GM18907 (cell line): ENCODE measurements around the gene ATP2B3.

ENCODE experiments used
- ATAC-seq: cut with Tn5 transposase; IDR thresholded peaks from one replicate; pipeline ENCODE4 v1.9.1; 2021; ENCODE audit warnings: mild to moderate bottlenecking, moderate library complexity; ENCODE audit not compliant: unreplicated experiment

The ATP2B3 gene

DNA sequence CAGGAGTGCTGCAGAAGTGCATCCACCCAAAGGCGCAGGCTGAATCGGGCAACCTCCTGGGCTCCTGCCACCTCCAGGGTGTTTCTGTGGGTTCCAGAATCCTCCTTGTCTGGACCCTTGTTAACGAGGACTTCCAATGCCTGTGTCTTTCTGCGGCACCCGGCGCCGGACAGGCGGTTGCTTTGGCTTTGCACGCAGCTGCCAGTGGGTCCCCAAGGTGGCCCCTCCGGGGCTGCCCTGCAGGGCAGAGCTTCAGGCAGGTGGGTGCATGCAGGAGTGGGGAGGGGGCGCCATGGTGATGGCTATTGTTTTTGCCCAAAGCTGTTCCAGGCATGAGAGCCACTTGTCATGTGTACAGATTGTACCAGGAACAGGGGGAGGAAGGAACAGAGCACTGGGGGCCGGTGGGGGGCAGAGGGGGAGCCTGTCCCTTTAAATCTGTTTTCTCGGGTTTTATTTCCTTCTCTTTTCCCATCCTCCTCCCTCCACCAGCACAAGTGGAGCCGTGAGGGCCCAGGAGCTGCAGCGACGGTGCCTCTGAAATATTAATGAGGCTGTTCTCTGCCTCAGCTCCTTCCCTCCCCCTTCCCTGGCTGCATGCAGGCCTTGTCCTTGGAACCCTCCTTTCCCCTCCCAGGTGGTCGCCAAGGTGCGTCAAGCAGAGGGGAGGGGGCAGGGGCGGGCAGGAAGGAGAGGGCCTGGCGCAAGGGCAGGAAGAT is 13.1 kb downstream of the ATP2B3 start:
- ATAC-seq = no peak

DNA sequence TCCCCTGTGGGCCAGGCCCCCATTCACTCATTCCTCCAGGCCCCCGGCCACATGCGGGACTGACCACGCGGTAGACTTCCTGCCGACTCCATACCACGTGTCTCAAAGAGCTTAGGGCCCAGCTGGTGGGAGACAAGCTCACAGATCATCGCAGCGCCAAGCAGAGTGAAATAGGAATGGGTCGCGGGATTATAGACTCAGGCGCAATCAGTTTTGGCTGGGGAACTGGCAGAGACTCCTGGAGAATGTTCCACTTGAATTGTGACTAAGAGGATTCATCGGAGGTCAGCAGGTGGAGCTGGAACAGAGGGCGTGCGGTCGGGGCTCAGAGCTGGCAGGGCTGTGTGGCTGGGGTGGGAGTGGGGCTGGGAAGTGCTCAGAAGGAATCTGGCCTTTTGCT is 15.6 kb downstream of the ATP2B3 start:
- no peak for ATAC-seq

DNA sequence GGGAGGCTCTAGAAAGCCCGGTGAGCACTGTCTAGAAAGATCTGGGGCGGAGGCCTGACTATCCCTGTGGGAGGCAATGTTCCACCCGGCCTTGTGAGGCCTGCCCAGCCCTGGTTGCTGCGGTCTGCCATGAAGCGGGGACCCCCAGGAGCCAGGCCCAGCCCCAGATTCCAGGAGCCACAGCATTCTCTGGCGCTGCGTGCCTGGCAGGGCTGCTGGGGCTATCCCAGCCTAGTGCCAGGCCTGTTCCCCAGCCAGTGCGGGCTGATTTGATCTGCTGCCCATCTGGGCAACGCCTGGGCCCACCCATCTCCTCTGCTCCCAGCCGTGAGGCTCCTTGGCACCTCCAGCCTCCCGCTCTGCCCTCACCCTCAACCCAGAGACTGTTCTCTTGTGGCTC is 19.6 kb downstream of the ATP2B3 start:
- no peak for ATAC-seq

DNA sequence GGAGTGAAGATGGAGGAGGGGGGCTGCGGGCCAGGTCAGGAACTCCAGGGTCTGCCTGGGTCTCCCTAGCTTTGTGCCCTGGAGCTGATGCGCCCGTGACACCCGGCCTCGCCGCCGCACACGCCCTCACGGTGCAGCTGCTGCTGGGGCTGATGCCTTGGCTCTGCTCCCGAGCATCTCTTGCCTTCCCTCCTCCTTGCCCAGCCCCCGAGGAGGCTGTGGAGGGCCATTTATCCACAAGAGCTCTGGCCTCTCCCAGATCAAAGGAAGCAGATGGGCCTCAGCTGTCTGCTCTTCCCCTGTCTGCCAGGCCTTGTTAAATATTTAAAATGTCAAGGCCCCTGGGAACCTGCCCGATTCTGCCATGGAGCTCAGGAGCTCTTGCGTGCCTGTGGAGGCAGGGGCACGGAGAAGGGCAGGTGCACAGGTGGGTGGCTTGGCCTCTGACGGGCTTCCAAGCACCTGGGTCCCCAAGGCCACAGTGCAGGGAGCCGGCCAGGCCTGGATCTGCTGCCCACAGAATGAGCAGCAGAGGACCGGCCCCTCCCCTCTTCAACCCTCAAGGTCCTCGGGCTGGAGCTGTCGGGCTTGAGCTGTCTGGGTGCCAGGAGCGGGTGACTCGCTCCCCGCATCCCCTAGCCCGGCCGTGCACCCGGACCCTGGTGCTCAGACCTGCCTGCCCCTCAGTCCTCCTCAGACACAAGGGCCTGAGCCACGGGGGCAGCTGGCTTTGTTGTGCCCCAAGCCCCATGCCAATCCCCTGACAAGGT is 20.3 kb downstream of the ATP2B3 start:
- ATAC-seq = no peak

DNA sequence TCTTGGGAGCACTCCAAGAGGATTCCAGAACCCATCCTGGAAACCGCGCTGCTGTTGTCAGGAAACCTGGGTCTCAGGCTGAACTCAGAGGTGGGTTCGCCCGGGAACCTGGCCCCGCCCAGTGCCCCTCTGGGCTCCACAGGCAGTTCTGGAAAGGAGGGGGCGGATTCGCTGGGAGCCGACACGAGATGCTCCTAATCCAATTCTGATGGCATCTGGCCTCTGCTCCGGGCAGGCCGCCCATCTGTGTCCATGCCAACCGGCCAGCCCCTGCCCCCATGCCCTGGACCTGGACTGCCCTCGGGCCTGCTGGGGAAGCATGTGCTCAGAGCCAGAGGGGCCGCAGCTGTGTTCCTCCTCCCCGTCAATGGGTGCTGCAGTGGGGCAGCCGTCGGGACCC is 21.0 kb downstream of the ATP2B3 start:
- no peak for ATAC-seq

DNA sequence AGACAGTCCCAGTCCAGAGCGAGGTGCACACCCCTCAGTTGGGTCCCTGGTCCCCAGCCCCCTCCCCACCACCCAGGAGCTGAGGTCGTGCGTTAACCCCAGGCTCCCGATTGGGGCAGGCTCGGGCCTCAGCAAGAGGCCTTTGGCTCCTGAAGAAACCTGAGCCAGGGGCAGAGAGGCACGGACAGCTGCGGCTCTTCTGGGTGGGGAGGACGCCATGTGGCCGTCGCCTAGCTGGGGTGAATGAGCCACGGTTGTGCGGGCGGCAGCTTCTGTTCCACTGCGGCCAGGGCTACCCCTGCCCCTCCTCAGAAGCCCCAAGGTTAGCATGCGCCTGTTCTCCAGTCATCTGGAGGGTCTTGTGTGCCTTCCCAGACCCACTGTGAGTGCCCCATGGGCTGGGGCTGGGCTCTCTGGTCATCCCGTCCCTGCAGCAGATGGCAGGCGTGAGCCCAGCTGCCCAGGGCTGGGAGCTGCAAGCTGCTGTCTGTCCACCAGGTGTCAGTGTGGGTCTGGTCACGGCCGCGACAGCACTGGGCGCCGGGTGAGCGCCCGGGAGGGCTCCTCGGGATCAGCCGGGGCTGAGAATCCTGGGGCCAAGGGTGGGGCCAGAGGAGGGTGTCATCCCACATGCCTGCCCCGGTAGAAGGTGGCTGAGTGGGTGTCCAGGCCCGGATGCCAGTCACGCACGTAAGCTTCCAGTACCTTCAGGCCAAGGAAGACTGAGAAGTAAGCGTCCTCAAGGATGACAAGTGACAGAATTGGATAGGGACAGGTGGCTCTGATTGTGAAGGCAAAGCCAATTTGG is 21.9 kb downstream of the ATP2B3 start:
- peak; percentile 82 for ATAC-seq

GRCh38 chrX:153539979-153540358 is 22.5 kb downstream of the ATP2B3 start:
- ATAC-seq = no peak

DNA sequence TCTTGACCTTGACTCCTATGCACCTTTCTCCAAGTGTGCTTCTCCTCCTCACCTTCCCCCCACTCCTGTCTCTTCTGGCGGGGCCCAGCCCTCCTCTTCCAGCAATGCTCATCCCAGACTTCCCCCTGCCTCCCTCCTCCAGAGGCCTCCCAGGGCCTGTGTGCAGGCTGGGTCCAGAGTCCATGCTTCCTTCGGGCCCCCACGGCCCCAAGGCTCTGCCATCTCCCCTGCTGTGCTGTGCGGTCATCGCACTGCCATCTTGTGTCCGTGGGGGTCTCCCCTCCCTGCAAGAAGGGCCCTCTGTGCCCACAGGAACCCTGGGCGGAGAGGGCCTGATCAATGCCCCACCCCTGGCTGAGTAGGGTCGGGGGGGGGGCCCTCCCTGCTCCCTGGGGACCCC is 27.3 kb downstream of the ATP2B3 start:
- ATAC-seq = no peak

GRCh38 chrX:153546386-153546785 is 28.9 kb downstream of the ATP2B3 start:
- no peak for ATAC-seq

GRCh38 chrX:153547195-153547594 is 29.8 kb downstream of the ATP2B3 start:
- ATAC-seq = no peak

- ATAC-seq = no peak
These were observed 31.8 kb downstream of the ATP2B3 start for GRCh38 chrX:153549231-153549630.

DNA sequence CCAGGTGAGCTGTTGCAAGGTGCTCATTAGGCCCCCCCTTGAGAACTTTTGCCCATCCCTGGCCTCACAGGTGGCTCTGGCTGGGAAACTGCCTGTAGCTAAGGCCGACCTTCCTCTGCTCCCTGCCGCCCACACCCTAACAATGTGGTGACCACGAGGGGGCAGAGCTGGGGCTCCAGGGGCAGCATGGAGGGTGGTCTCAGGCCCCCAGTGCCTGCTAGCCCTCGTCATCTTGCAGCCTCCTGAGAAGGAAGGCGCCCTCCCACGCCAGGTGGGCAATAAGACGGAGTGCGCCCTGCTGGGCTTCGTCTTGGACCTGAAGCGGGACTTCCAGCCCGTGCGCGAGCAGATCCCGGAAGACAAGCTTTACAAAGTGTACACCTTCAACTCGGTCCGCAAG is 32.4 kb downstream of the ATP2B3 start:
- ATAC-seq = no peak

- no peak for ATAC-seq
These were observed 33.7 kb downstream of the ATP2B3 start for GRCh38 chrX:153551135-153551534.

DNA sequence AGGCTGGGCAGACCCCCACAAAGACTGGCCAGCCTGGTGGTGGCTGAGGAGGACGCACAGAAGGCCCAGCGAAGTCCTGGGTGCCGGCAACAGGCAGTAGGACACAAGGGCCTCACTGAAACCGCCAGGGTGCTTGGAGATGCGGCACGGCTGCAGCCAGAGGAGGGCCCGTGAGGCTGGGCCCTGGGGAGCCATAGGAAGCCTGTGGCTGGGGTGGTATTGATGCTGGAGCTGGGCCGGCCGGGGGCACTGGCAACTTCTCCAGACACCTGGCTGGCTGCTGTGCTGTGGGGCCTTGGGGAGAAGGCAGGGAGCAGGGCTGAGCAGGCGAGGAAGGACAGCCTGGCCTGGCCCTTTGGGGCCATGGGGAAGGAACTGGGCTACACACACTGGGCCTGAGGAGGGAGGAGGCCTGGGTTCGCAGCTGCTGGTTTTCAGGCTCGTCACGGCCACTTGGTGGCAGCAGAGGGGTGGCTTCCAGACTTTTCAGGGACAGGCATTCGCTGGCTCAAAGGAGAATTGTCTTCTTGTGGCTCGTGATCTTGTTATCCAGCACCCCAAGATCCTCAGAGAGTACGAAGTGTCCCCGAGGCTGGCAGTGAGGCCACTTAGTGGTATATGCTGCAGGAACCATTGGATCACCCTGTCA is 37.2 kb downstream of the ATP2B3 start:
- ATAC-seq = no peak

DNA sequence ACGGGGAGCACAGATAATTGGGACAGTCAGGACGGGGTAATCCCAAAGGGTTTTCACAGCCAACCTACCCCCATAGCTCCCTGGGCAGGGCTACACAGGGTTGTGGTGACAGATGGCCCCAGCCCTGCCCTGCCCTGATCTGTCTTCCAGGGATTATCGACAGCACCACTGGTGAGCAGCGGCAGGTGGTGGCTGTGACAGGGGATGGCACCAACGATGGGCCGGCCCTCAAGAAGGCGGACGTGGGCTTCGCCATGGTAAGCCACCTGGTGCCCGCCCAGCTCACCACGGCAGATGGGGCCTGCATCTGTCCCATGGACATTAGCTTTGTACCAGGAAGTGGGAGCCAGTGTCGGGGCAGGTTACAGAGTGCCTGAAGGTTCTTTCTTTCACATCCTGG is 39.3 kb downstream of the ATP2B3 start:
- no peak for ATAC-seq

- ATAC-seq = no peak
These were observed 40.3 kb downstream of the ATP2B3 start for GRCh38 chrX:153557618-153558355.

GRCh38 chrX:153560000-153560399 is 42.6 kb downstream of the ATP2B3 start:
- no peak for ATAC-seq

DNA sequence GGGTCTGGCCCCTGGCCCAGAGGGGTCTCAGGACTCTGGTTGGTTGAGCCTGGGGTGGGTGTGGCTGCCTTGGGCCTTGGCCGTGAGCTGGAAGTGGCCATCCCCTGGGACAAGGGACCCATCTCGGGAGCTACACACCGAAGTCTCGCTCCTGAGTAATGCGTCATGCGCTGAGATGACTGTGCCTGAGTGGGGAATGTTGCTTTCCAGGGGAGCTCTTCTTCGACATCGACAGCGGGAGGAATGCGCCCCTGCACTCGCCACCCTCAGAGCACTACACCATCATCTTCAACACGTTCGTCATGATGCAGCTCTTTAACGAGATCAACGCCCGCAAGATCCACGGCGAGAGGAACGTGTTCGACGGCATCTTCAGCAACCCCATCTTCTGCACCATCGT is 43.0 kb downstream of the ATP2B3 start:
- no peak for ATAC-seq

- ATAC-seq = no peak
These were observed 43.9 kb downstream of the ATP2B3 start for GRCh38 chrX:153561337-153561736.

- no peak for ATAC-seq
These were observed 45.1 kb downstream of the ATP2B3 start for GRCh38 chrX:153562546-153562945.
